ENCODE results near the gene GET4. TPM values are rescaled to one million over a fixed set of nuclear protein-coding genes. Genes with fewer than 3 reads are reported as not detected.

GET4 gene
- total and polyA plus RNA-seq, 2 of the 13 experiments (the other 11 are each of a cell fraction or from before 2014, with no cell fraction given), result 28.2 to 35.2 TPM

- TF ChIP-seq ZNF512B (CRISPR knock-in tag; IDR thresholded peaks at IDR 0.05; ENCODE audit: borderline replicate concordance) (no peak), TEF (CRISPR knock-in tag; IDR thresholded peaks at IDR 0.05) (no peak), HES4 (CRISPR knock-in tag; IDR thresholded peaks at IDR 0.05; ENCODE audit: borderline replicate concordance) (no peak), BORCS8-MEF2B (CRISPR knock-in tag; IDR thresholded peaks at IDR 0.05) (0 out of 2 replicates have a peak, but pooled peaks have one; percentile 4), ATRX (CRISPR knock-in tag; IDR thresholded peaks at IDR 0.05; ENCODE audit: borderline replicate concordance) (no peak), HNRNPL (IDR thresholded peaks at IDR 0.05; ENCODE audit: low read depth, low read length) (0 out of 2 replicates have a peak, but pooled peaks have one; percentile 52), PLSCR1 (CRISPR knock-in tag; IDR thresholded peaks at IDR 0.05; ENCODE audit: borderline replicate concordance) (no peak), HHEX (CRISPR knock-in tag; IDR thresholded peaks at IDR 0.05) (no peak), LCORL (IDR thresholded peaks at IDR 0.05) (no peak), LCORL (CRISPR knock-in tag; IDR thresholded peaks at IDR 0.05) (no peak), ZNF619 (CRISPR knock-in tag; IDR thresholded peaks at IDR 0.05) (no peak), PRDM10 (CRISPR knock-in tag; IDR thresholded peaks at IDR 0.05; ENCODE audit: low read depth) (peak; percentile 81; the same call in 1 of the 2 replicates), TFAP4 (IDR thresholded peaks at IDR 0.05; ENCODE audit: borderline replicate concordance, low read depth) (peak; percentile 98), MYNN (CRISPR knock-in tag; IDR thresholded peaks at IDR 0.05; ENCODE audit: low read depth) (no peak), HDAC1 (CRISPR knock-in tag; IDR thresholded peaks at IDR 0.05) (peak; percentile 55; the same call in 1 of the 2 replicates), POLR2G (IDR thresholded peaks at IDR 0.05; ENCODE audit: low read depth, low read length) (no peak), ZMYM3 (CRISPR knock-in tag; IDR thresholded peaks at IDR 0.05) (no peak), TARDBP (CRISPR knock-in tag; IDR thresholded peaks at IDR 0.05) (0 out of 2 replicates have a peak, but pooled peaks have one; percentile 5), ZNF256 (CRISPR knock-in tag; conservative IDR thresholded peaks at IDR 0.05) (no peak)
Observed at GRCh38 chr7:901388-902154, 25.2 kb downstream of the GET4 start (continued).

Measured in HepG2 (cell line).